Astrocyte (in vitro differentiated cells and primary cell): ENCODE results near the gene OR1J4. TPM values are rescaled to one million over a fixed set of nuclear protein-coding genes. Genes with fewer than 3 reads are reported as not detected.

Experiments used
- DNase-seq: peaks from one replicate; pipeline ENCODE4 v3.0.0-alpha.2; 2010; ENCODE audit warnings: low read depth
- FAIRE-seq: peaks from 2 replicates; lab custom pipeline; 2011; peaks lifted over from hg19 to GRCh38; lab: Jason Lieb, UNC
- H2AFZ ChIP-seq: 2 replicates; pipeline ENCODE4 v1.6.0; 2012; ENCODE audit warnings: low read depth, low read length, inconsistent platforms
- H3K27ac ChIP-seq: 2 replicates; pipeline ENCODE4 v1.5.1; 2011; ENCODE audit warnings: low read depth, low read length, inconsistent platforms
- H3K27me3 ChIP-seq: 2 replicates; pipeline ENCODE4 v1.6.0; 2011; ENCODE audit warnings: low read length, inconsistent platforms; ENCODE audit not compliant: insufficient read depth
- H3K36me3 ChIP-seq: 2 replicates; pipeline ENCODE4 v1.5.1; 2011; ENCODE audit warnings: low read length, inconsistent platforms; ENCODE audit not compliant: insufficient read depth
- H3K4me1 ChIP-seq: 2 replicates; pipeline ENCODE4 v1.5.1; 2011; ENCODE audit warnings: low read length, inconsistent platforms; ENCODE audit not compliant: insufficient read depth
- H3K4me2 ChIP-seq: 2 replicates; pipeline ENCODE4 v1.6.0; 2012; ENCODE audit warnings: low read length, inconsistent platforms
- H3K4me3 ChIP-seq: 2 replicates; pipeline ENCODE4 v1.5.1; 2011; ENCODE audit warnings: low read depth, mild to moderate bottlenecking, low read length, inconsistent platforms; ENCODE audit not compliant: insufficient read depth
- H3K79me2 ChIP-seq: 2 replicates; pipeline ENCODE4 v1.6.0; 2012; ENCODE audit warnings: mild to moderate bottlenecking, low read length, inconsistent platforms; ENCODE audit not compliant: insufficient read depth
- H3K9ac ChIP-seq: 2 replicates; pipeline ENCODE4 v1.6.0; 2012; ENCODE audit warnings: mild to moderate bottlenecking, low read length, inconsistent platforms
- H3K9me3 ChIP-seq: 2 replicates; pipeline ENCODE4 v1.5.1; 2012; ENCODE audit warnings: low read depth, mild to moderate bottlenecking, low read length, inconsistent platforms; ENCODE audit not compliant: insufficient read depth
- H4K20me1 ChIP-seq: 2 replicates; pipeline ENCODE4 v1.6.0; 2012; ENCODE audit warnings: low read length, inconsistent platforms; ENCODE audit not compliant: insufficient read depth
- H3K27ac Mint-ChIP-seq: one replicate; pipeline ENCODE4 v1.8.0; 2021; ENCODE audit warnings: mild to moderate bottlenecking, mixed read lengths; ENCODE audit not compliant: unreplicated experiment
- H3K27me3 Mint-ChIP-seq: one replicate; pipeline ENCODE4 v1.8.0; 2021; ENCODE audit warnings: low read depth, mixed read lengths; ENCODE audit not compliant: unreplicated experiment
- H3K36me3 Mint-ChIP-seq: one replicate; pipeline ENCODE4 v1.8.0; 2021; ENCODE audit warnings: low read depth, mixed read lengths; ENCODE audit not compliant: unreplicated experiment
- H3K4me1 Mint-ChIP-seq: one replicate; pipeline ENCODE4 v1.8.0; 2021; ENCODE audit warnings: low read depth, mixed read lengths; ENCODE audit not compliant: unreplicated experiment
- H3K4me3 Mint-ChIP-seq: one replicate; pipeline ENCODE4 v1.8.0; 2021; ENCODE audit warnings: mild to moderate bottlenecking, moderate library complexity, mixed read lengths; ENCODE audit not compliant: unreplicated experiment
- H3K9me3 Mint-ChIP-seq: one replicate; pipeline ENCODE4 v1.8.0; 2021; ENCODE audit warnings: mild to moderate bottlenecking, mixed read lengths; ENCODE audit not compliant: unreplicated experiment
- EZH2 ChIP-seq: IDR thresholded peaks from 2 replicates; pipeline ENCODE4 v1.6.1; 2012; ENCODE audit warnings: mild to moderate bottlenecking, low read length, inconsistent platforms; ENCODE audit not compliant: insufficient read depth
- total RNA-seq: library from RNA; stranded (reverse); gene quantifications from 2 replicates; pipeline ENCODE4 v1.2.1, GENCODE V29; 2021
- TF ChIP-seq, protein P1 (sequence below): IDR thresholded peaks from 2 replicates; pipeline ENCODE4 v1.5.1; 2011; ENCODE audit warnings: low read depth, mild to moderate bottlenecking, inconsistent platforms, low read length, moderate library complexity; ENCODE audit not compliant: insufficient read depth

The OR1J4 gene
- total RNA-seq, 1 donor from 2014 or later: not detected

DNA sequence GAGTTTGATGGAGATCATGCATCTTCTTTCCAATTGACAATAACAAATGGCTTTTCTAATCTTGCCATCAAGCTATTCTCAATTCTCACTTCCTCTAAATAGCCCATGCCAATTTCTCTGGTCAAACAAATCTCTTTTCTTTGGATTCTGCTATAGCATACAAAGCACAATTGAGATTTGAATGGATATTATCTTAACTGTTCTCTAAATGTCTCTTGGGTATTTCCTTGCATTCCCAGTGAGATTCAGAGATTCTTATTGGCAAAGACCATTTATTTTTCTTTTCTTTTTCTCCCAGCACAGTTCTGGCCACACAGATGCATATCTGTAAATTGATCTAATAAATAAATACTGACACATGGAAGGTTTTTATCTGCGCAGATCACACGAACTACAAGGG lies 33.9 kb downstream of the OR1J4 start, which contains the start of gene OR1N2:
Gene OR1N2, plus strand, starts transcription at position 301 of the 400 bp plus-strand sequence. CDS start 100 bp downstream, outside the sequence.
- Histone ChIP-seq H3K27me3 (no peaks in the 10 kb centered on the region), H3K9ac (no peak within 1 kb of the TSS), H3K9me3 (no peaks in the 10 kb centered on the region), H3K4me2 (no peak within 1 kb of the TSS), H2AFZ (no peak within 1 kb of the TSS), H3K79me2 (no peaks in the 10 kb centered on the region), H3K36me3 (no peaks in the 10 kb centered on the region), H4K20me1 (no peaks in the 10 kb centered on the region), H3K4me1 (no peaks in the 10 kb centered on the region), H3K27ac (no peak within 1 kb of the TSS), H3K4me3 (no peak within 1 kb of the TSS)
- DNase-seq (no peak), FAIRE-seq (no peak)
- H3K36me3 Mint-ChIP-seq: no peaks in the 10 kb centered on the region
- no peaks in the 10 kb centered on the region for H3K4me1 Mint-ChIP-seq
- H3K27ac Mint-ChIP-seq: no peak within 1 kb of the TSS
- peaks cover 5% of the 10 kb centered on the region for H3K9me3 Mint-ChIP-seq
- TF ChIP-seq EZH2: no peak
- TF ChIP-seq, protein P1, sequence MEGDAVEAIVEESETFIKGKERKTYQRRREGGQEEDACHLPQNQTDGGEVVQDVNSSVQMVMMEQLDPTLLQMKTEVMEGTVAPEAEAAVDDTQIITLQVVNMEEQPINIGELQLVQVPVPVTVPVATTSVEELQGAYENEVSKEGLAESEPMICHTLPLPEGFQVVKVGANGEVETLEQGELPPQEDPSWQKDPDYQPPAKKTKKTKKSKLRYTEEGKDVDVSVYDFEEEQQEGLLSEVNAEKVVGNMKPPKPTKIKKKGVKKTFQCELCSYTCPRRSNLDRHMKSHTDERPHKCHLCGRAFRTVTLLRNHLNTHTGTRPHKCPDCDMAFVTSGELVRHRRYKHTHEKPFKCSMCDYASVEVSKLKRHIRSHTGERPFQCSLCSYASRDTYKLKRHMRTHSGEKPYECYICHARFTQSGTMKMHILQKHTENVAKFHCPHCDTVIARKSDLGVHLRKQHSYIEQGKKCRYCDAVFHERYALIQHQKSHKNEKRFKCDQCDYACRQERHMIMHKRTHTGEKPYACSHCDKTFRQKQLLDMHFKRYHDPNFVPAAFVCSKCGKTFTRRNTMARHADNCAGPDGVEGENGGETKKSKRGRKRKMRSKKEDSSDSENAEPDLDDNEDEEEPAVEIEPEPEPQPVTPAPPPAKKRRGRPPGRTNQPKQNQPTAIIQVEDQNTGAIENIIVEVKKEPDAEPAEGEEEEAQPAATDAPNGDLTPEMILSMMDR: no peak
- H3K4me3 Mint-ChIP-seq: no peak within 1 kb of the TSS
- H3K27me3 Mint-ChIP-seq: no peaks in the 10 kb centered on the region

DNA sequence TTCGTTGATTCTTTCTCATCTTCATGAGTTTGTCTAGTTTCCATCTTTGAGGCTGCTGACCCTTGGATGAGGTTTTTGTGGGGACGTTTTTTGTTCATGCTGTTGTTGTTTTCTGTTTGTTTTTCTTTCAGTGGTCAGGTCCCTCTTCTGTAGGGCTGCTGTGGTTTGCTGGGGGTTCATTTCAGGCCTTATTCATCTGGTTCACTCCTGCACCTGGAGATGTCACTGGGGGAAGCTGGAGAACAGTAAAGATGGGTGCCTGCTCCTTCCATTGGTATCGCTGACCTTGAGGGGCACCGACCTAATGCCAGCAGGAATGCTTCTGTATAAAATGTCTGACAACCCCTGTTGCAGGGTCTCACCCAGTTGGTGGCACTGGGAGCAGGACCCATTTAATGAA lies 42.5 kb downstream of the OR1J4 start:
- Mint-ChIP-seq H3K27ac (no peak overlapping the region), H3K4me1 (no peaks in the 10 kb centered on the region), H3K36me3 (no peaks in the 10 kb centered on the region), H3K27me3 (peaks cover 3% of the 10 kb centered on the region), H3K4me3 (no peak overlapping the region), H3K9me3 (peaks cover 2% of the 10 kb centered on the region)
- Histone ChIP-seq H3K79me2 (no peaks in the 10 kb centered on the region), H2AFZ (no peak overlapping the region), H4K20me1 (no peaks in the 10 kb centered on the region), H3K4me3 (no peak overlapping the region), H3K27ac (no peak overlapping the region), H3K27me3 (no peaks in the 10 kb centered on the region), H3K9me3 (no peaks in the 10 kb centered on the region), H3K36me3 (no peaks in the 10 kb centered on the region), H3K4me1 (no peaks in the 10 kb centered on the region), H3K4me2 (no peak overlapping the region), H3K9ac (no peak overlapping the region)
- FAIRE-seq (no peak), DNase-seq (no peak)
- TF ChIP-seq EZH2: no peak
- TF ChIP-seq, protein P1: no peak

DNA sequence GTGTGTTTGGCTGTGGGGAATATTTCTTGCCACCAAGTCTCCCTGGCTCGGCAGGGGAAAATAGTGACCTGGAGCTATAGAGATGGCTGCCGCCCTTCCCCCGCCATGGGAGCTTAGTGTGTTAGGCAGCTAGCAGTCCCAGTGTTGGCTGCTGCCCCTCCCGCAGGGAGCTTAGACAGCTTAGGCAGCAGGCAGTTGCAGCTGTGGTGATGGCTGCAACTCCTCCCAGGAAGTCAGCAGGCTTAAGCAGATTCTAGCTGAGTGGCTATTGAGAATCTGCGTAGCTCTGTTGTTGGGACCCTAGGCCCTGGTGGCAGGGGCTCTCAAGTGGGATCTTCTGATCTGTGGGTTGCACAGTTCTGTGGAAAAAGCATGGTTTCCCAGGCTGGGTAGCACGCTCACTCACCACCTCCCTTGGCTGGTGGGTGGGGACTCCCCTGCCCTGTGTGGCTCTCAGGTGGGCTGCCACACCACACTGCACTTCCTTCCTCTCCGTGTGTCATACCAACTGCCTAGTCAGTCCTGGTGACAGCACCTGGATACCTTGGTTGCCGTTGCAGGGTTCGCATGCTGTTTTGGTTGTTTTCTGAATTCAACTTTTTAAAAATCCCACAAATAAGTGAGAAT lies 43.3 kb downstream of the OR1J4 start:
- H4K20me1 ChIP-seq: no peaks in the 10 kb centered on the region
- Mint-ChIP-seq H3K9me3 (peaks cover 6% of the 10 kb centered on the region), H3K4me1 (no peaks in the 10 kb centered on the region), H3K27me3 (peaks cover 3% of the 10 kb centered on the region), H3K27ac (no peak overlapping the region), H3K36me3 (no peaks in the 10 kb centered on the region), H3K4me3 (no peak overlapping the region)
- H2AFZ ChIP-seq: no peak overlapping the region
- H3K4me1 ChIP-seq: no peaks in the 10 kb centered on the region
- no peak overlapping the region for H3K4me3 ChIP-seq
- no peak overlapping the region for H3K27ac ChIP-seq
- DNase-seq: no peak
- FAIRE-seq: no peak
- no peak overlapping the region for H3K4me2 ChIP-seq
- no peak overlapping the region for H3K9ac ChIP-seq
- H3K9me3 ChIP-seq: no peaks in the 10 kb centered on the region
- no peaks in the 10 kb centered on the region for H3K79me2 ChIP-seq
- no peak for TF ChIP-seq EZH2
- H3K36me3 ChIP-seq: no peaks in the 10 kb centered on the region
- no peaks in the 10 kb centered on the region for H3K27me3 ChIP-seq
